Raji (cell line): ENCODE results near the gene NXPH1.

Experiments
- POLR2A ChIP-seq: IDR thresholded peaks from 2 replicates; pipeline ENCODE4 v1.6.1; 2011; ENCODE audit warnings: low read depth, low read length, control low read depth; ENCODE audit not compliant: insufficient read depth

The NXPH1 gene

DNA sequence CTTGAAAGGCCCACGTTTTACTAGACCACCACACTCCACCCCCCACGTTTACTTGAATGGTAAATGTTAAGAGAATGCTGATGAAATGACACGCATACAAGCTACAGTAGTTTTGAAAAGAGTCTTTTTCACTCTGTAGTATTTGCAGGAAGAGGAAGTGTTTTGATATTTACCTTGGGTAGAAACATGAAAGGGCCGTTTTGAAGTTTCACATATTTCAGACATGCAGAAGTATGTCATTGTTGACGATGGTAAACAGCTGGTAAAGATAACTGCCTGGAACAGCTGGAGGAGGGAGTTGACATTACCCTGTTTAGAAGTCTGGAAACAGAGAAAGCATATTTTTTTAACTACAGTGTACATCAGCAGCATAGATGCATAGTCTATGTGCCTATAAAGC is 160.7 kb downstream of the NXPH1 start:
- no peak for TF ChIP-seq POLR2A

DNA sequence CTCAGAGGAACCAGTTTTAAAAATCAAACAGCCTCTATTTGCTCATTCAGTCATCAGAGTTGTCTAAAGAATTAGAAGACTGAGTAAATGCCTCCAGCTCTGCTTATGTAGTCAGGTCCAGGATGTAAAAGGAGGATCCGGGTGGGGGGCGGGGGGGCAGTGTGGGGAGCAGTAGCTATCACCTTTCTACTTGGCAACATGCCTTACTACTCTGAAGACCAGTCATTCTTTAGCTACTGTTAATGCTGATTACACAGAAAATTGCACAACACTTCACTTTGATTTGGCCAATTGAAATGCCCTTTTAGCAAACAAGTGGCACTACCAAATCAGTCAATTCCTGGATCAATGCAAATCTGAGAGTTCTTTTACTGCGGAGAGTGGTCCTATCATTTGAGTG is 164.2 kb downstream of the NXPH1 start:
- TF ChIP-seq POLR2A = no peak

DNA sequence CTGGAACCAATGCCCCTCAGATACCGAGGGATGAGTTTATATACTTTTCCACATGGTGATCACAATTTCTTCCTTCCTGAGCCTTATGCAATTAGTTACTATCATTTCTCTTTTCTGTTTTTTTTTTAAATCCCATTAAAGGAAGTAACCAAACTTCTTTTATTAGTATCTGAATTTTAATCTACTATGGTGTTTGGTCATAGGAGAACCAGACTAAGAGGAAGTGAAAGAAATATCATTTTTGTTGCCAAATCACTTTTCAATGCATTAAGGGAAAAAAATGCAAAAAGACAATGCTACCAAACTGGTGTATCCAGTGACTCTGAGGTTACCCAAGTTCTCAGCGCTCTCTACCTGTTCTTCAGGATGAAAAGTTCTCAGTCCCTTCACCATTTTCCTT is 167.7 kb downstream of the NXPH1 start:
- TF ChIP-seq POLR2A = no peak

DNA sequence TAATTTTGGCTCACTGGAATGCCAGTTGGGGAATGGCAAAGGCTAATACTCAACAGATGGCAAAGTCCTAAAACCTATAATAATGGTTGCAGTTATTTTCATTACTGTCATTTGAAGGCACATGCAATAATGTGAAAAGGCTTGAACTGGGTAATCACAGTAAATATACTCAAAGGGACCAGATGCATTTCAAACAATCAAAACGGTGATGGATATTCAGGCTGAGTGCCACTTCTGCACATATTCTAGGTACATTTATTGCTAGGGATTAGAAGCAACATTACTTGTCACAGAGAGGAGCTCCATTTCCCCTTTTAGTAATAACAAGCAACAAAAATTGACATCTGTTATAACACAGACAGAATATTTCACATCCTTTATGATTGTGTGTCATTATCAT is 171.8 kb downstream of the NXPH1 start:
- no peak for TF ChIP-seq POLR2A

DNA sequence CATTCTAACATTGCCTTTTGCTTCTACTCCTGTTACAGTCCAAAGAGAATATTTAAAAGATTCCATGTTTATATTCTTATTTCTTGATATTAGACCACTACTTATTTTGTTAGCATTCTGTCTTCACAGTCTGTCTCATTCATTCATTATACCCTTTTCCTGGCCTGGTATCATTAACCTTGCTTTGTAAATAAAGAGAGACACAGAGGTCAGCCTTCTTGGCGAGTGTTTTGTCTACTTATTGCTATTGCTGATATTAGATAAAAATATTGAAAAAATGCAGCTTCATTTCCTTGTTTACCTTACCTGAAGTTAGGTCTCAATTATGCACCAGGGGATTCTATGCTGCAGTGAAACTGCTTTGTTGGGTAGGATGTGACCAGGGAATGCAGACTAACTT is 179.2 kb downstream of the NXPH1 start:
- no peak for TF ChIP-seq POLR2A

DNA sequence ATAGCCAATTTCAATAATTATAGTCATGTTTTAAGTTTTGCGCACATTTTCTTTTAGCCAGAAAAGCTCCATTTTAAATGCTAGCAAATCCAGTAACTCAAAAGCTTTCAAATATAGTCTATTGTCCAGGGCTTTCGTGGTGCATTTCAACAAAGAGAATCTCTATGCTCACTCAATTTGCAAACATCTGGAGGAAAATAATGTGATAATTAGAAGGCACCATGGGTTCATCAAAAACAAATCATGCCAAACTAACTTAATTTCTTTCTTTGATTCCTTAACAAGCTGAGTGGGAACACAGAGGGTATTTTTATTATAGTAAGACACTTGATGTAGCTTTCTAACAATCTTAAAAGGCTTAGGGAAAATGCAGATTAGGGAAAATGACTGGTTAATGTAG is 179.8 kb downstream of the NXPH1 start:
- no peak for TF ChIP-seq POLR2A

DNA sequence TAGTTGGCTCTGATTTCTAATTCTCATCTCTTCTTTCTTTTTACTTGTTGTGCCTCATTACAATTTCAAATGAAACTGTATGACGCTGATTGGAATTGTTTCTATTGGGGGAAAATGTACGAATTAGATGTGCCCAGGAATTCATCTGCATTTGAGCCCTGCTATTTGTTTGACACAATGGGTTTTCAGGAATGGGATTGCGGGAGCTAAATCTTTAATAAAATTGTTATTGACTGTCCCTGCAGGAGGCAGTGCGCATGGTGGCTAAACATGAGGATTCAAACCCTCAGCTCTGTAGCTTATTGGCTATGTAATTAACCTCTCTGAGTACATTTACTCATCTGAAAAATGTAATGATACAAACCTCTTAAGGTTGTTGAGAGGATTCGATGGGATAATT is 181.6 kb downstream of the NXPH1 start:
- no peak for TF ChIP-seq POLR2A

DNA sequence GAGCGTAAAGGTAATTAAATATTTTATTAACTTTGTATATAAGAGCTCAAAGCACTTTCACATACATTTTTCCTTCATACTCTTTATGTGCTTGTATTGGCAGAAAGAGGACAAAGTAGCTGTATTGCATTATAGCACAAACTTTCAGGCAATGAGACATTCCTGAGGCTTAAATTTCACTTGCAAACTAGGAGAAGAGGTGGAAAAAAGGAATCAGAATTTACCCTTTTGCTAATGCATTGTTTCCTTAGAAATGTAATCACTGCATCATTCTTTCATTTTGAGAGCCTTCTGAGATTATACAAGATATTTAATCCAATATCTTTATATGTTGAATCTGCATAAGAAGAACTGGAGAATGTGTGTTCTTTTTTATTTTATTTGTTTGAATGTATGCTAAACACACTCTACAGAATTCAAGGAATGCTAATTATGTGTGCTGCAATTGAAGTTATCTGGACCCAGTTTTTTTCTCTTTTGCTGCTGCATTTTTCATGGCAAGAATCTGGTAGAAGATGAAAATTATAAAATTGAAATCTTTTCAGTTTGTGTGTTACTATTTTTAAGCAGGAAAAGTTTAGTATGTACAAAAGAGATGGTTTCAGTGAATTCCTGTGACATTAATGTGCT is 185.1 kb downstream of the NXPH1 start:
- no peak for TF ChIP-seq POLR2A

DNA sequence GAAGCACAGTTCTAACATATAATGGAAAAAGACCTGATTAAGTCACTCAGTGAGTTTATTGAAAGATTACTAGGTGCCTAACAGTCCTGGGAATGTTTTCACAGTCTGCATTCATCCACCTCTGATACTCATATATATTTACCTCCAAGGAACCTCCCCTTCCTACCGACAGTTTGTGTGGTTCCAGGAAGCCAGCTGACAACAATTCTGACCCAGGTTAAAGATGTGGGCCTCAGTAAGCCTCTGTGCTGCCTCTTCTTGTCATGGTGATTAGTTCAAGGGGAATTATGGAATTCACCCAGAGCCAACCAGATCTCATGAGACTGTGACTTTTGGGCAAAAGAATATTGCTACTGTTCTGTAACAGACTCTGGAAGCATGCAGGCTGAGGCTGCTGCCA is 186.8 kb downstream of the NXPH1 start:
- no peak for TF ChIP-seq POLR2A

DNA sequence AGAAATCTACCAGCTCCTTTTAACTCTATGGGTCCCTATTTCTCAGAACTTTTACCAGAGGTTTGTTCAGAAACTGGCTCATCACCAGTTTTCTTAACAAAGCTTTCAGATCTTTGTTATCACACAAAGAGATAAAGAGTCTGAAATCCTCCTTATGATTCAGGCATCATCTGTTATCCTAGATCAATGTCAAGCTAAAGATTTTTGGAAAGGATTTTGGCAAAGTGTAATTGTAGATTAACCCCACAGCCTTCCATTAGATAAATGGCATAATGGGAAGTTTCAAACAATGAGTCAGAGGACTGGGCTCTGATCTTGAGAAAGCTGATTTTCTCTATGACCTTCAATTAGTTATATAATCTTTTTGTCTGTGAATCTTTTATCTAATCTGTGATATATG is 192.2 kb downstream of the NXPH1 start:
- TF ChIP-seq POLR2A = no peak

DNA sequence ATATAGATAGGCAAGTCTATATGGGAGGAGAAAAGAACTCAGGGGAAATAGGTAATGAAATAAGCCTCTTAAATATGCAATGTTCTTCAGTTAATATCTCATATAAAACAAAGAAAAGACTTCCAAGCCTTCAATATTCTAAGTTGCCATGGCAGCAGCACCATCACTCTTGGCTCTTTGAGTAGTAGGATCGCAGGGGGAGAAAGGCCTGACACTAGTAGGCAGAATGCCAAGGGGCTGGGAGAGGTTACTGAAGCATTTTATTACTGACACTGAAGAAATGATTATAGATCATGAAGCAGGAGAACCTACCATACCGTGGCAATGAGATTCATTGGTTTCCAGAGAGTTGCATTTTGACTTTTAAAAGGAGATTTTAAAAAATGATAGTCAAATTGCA is 193.9 kb downstream of the NXPH1 start:
- TF ChIP-seq POLR2A = no peak

DNA sequence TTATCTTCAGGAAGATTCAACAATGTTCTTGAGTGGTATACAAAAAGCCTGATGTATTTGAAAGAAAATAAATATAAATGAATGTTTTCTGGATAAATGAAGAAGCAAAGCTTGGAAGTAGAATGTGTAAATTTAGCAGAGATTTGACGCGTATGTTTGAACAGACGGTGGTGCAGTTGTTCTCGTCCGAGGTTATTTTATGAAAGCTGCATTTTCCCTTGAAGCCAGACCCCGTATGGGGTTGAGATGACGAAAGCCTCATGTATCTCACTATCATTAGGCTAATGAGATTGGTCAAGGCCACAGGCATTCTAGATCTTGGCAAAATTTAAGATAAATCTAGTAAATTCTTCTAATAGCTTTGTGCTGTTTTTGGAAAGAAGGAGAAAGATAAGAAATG is 195.2 kb downstream of the NXPH1 start:
- no peak for TF ChIP-seq POLR2A

DNA sequence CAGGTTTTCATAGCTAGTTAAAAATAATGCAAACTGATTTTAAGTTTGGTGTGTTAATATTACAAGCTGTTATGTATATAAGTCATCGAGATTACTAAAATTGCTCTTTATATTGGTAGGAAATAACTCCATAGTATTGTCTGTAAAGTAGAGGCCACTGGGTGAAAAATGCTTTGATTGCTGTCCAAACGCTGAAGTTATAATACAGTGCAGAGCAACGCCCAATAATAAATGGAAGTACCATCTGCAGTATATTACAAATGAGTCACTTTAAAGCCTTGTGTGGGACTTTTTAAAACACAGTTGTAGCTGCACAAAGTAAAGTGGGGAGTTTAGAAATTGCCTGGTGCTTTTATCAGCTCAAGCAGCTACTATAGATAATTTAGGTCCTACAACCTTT is 196.1 kb downstream of the NXPH1 start:
- no peak for TF ChIP-seq POLR2A

DNA sequence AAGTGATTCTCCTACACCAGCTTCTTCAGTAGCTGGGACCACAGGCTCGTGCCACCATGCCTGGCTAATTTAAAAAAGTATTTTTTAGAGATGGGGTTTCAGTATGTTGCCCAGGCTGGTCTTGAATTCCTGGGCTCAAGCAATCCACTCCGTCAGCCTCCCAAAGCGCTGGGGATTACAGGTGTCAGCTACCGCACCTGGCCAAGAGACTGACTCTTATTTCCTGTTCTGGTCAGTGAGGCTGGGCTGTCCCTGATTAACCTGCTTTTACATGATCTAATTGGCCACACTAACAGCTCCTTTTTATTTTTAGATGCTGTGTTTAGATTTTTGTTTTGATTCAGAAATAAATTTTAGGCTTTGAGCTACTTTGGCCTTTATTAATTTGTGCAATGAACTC is 203.9 kb downstream of the NXPH1 start:
- no peak for TF ChIP-seq POLR2A

DNA sequence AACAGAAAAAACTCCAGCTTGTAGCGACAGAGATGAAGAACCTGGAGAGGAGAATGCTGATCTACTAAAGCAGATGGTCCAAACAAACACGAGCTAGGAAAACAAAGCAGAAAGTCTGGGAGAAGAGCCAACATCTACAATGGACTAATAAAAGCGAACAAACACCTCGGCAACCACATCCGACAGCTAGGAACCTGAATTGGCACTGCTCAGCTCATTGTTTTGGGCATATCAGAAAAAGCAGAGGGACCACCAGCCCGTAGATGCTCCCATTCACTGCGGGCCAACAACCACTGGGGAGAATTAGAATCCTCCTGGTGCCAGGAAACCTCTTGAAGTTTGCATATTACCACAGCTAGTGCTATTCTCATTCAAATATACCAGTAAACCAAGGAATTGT is 204.7 kb downstream of the NXPH1 start:
- TF ChIP-seq POLR2A = no peak

DNA sequence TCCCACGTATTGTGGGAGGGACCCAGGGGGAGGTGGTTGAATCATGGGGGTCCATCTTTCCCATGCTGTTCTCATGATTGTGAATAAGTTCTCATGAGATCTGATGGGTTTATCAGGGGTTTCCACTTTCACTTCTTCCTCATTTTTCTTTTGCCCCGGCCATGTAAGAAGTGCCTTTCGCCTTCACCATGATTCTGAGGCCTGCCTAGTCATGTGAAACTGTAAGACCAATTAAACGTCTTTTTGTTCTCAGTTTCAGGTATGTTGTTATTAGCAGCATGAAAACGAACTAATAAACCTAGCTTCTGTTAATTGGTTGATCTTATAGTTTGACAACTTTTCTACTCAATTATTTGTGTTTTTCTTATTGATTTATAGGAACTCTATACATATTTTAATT is 206.3 kb downstream of the NXPH1 start:
- no peak for TF ChIP-seq POLR2A

DNA sequence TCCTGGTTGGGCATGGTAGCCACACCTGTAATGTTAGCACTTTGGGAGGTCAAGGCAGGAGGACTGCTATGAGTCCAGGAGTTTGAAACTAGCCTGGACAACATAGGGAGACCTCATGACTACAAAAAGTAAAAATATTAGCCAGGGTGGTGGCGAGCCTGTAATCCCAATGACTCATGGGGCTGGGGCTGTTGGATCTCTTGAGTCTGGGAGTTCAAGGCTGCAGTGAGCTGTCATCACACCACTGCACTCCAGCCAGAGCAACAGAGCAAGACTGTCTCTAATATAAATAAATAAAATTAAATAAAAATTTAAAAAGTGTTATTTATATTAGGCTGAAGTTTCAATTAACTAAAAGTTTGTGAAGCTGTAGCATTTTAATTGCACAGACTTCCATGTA is 207.3 kb downstream of the NXPH1 start:
- no peak for TF ChIP-seq POLR2A
